Measurements from ENCODE around the gene DACT3. TPM values are rescaled to one million over a fixed set of nuclear protein-coding genes. Genes with fewer than 3 reads are reported as not detected.

Gene DACT3
- total and polyA plus RNA-seq, 2 experiments from 2014 or later = 0.78 to 2.6 TPM

GRCh38 chr19:46633130-46633529 is 27.9 kb downstream of the DACT3 start (continued):
- TF ChIP-seq ZNF462 (CRISPR knock-in tag; IDR thresholded peaks at IDR 0.05) (no peak), ETS1 (IDR thresholded peaks at IDR 0.05) (no peak), CTCF (conservative IDR thresholded peaks at IDR 0.05; ENCODE audit: low read depth in 2 of 2) (no peak), ZNF331 (CRISPR knock-in tag; IDR thresholded peaks at IDR 0.05; ENCODE audit: low read depth) (no peak), POLR2AphosphoS5 (IDR thresholded peaks at IDR 0.05; ENCODE audit: low read depth) (no peak)

GRCh38 chr19:46631481-46631880 is 29.5 kb downstream of the DACT3 start:
- Mint-ChIP-seq H3K36me3 (ENCODE audit: low read depth) (no peaks in the 10 kb centered on the region), H3K4me1 (peaks cover 23% of the 10 kb centered on the region), H3K27ac (no peak overlapping the region), H3K9me3 (no peaks in the 10 kb centered on the region), H3K27me3 (ENCODE audit: insufficient read depth, low read depth, poor library complexity) (peaks cover 39% of the 10 kb centered on the region), H3K4me3 (no peak overlapping the region)
- DNase-seq (ENCODE audit: low spot score) = peak; percentile 34
- Histone ChIP-seq H3K4me3 (no peak overlapping the region), H3K9me2 (ENCODE audit: insufficient read depth) (no peaks in the 10 kb centered on the region), H3K79me2 (replicated peaks; ENCODE audit: insufficient read depth) (no peaks in the 10 kb centered on the region), H4K20me1 (replicated peaks; ENCODE audit: insufficient read depth) (no peaks in the 10 kb centered on the region; the same call in 1 of the 2 replicates), H3F3A (replicated peaks; ENCODE audit: low read depth) (0 out of 2 replicates have a peak, but pooled peaks cover 2% of the 10 kb centered on the region), H3K27me3 (ENCODE audit: insufficient read depth) (peaks cover 37% of the 10 kb centered on the region), H3K4me2 (peak overlapping the region; percentile 51; the same call in 1 of the 2 replicates), H3K27ac (ENCODE audit: low read depth) (no peak overlapping the region), H3K4me1 (ENCODE audit: insufficient read depth) (peaks cover 27% of the 10 kb centered on the region), H2AFZ (peak overlapping the region; percentile 94), H3K36me3 (ENCODE audit: insufficient read depth) (no peaks in the 10 kb centered on the region)
- ATAC-seq = no peak
- TF ChIP-seq ZNF331 (CRISPR knock-in tag; IDR thresholded peaks at IDR 0.05; ENCODE audit: low read depth) = no peak
- TF ChIP-seq POLR2AphosphoS5 (IDR thresholded peaks at IDR 0.05; ENCODE audit: low read depth) = no peak
- TF ChIP-seq STAT1 (IDR thresholded peaks at IDR 0.05; ENCODE audit: unreplicated experiment) = no peak
- no peak for TF ChIP-seq REST (IDR thresholded peaks at IDR 0.05; ENCODE audit: unreplicated experiment)
- TF ChIP-seq EZH2 (IDR thresholded peaks at IDR 0.05; ENCODE audit: low read depth, unreplicated experiment) = no peak

Measured in GM23338 (cell line).